ENCODE measurements around the gene ITGAD.

The ITGAD gene

DNA sequence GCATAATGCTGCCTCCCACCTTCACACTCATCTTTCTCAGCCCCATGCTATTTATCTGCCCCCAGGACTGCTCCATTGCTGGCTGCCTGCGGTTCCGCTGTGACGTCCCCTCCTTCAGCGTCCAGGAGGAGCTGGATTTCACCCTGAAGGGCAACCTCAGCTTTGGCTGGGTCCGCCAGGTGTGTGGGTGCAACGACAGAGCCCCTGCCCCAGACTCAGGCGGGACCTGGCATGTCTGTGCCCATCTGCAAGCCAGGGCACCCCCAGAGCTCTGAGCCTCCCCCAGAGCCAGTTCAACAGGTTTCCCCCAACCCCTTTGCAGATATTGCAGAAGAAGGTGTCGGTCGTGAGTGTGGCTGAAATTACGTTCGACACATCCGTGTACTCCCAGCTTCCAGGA is 12.9 kb upstream of the ITGAD start:
- Mint-ChIP-seq H3K27me3 (peaks cover 3% of the 10 kb centered on the region), H3K36me3 (ENCODE audit: low read depth) (no peaks in the 10 kb centered on the region), H3K27ac (no peak overlapping the region), H3K4me1 (peaks cover 14% of the 10 kb centered on the region), H3K4me3 (no peak overlapping the region), H3K9me3 (peaks cover 9% of the 10 kb centered on the region)
- ATAC-seq (no peak), DNase-seq (no peak)

DNA sequence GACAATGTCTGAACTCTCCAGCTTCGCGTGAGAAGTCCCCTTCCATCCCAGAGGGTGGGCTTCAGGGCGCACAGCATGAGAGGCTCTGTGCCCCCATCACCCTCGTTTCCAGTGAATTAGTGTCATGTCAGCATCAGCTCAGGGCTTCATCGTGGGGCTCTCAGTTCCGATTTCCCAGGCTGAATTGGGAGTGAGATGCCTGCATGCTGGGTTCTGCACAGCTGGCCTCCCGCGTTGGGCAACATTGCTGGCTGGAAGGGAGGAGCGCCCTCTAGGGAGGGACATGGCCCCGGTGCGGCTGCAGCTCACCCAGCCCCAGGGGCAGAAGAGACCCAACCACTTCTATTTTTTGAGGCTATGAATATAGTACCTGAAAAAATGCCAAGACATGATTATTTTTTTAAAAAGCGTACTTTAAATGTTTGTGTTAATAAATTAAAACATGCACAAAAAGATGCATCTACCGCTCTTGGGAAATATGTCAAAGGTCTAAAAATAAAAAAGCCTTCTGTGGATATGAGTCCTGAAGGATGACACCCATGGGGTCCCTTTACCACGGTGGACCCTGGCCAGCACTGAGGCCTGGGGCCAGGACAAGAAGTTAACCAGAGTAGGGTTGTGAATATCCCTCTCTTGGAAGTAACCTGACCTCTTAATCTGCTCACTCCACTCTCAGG is 10.5 kb upstream of the ITGAD start:
- Mint-ChIP-seq H3K27me3 (peaks cover 5% of the 10 kb centered on the region), H3K27ac (no peak overlapping the region), H3K4me3 (no peak overlapping the region), H3K4me1 (peaks cover 30% of the 10 kb centered on the region), H3K36me3 (ENCODE audit: low read depth) (no peaks in the 10 kb centered on the region), H3K9me3 (no peaks in the 10 kb centered on the region)
- ATAC-seq (no peak), DNase-seq (peak; percentile 76)

DNA sequence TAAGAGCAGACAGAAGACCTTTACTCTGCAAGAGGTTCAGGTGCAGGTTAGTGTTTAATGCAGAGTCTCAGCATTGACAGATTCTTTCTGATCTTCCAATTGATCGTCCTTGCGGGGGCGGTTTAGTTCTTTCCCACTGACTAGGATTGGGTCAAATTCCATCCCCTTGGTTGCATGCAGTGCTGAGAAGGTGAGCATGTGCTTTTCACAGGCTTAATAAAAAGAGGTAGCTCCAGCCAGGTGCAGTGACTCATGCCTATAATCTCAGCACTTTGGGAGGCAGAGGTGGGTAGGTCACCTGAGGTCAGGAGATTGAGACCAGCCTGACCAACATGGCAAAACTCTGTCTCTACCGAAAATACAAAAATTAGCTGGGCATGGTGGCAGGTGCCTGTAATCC is 7.5 kb upstream of the ITGAD start:
- Mint-ChIP-seq H3K4me3 (no peak overlapping the region), H3K9me3 (no peaks in the 10 kb centered on the region), H3K27ac (peak overlapping the region; percentile 22), H3K27me3 (peaks cover 10% of the 10 kb centered on the region), H3K4me1 (peaks cover 30% of the 10 kb centered on the region), H3K36me3 (ENCODE audit: low read depth) (no peaks in the 10 kb centered on the region)
- no peak for DNase-seq
- ATAC-seq = no peak

DNA sequence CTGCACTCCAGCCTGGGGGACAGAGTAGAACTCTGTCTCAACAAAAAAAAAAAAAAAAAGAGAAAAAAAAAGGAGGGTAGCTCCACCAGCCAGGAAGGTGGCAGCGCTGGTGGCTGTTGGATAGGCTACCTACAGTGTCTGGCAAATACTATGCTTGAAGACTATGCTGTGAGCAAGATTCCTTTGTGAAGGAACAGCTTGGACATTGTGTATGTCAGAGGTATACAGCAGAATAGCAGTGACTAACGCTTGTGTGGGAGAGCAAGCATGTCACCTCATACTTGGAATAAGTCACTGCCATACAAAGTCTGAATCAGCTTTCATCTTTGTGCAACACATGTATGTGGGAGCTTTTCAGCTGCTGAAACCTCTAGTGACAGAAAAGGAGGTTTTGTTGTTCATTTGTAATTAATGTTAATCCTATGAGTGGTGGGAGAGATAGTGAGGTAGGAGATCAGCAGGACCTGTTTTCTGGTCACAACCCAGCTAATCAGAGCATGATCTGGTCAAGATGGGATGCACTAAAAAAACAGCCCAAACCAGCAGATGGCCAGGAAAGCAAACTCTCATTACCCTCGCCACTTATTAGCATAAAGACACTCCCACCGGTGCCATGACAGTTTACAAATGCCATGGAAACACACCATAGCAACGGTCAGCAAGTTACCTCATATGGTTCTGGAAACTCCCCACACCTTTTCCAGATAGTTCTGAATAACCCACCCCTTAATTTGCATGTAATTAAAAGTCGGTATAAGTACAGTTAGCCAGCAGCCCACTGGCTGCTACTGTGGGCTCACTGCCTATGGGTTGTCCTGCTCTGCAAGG is 6.8 kb upstream of the ITGAD start:
- peak overlapping the region; percentile 75 for H3K27ac Mint-ChIP-seq
- H3K4me3 Mint-ChIP-seq = no peak overlapping the region

DNA sequence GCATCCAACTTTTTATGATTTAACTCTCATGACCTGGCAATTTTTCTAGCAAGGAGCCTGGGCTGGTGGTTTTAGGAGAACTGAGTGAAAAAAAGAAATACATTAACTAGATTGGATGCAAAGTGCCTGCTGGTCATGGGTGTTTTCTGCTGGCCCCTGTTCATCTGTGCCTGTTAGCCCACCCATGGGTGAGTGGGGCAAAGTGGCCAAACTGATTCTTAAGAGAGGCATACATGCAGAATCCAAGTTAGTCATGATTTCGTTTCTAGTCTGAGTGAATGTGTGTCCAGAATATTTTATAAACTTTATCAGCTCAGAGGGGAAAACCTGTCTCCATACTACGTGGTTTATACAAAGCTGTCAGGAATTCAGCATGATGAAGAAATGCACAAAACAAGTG is 4.6 kb upstream of the ITGAD start:
- Mint-ChIP-seq H3K9me3 (no peaks in the 10 kb centered on the region), H3K36me3 (ENCODE audit: low read depth) (no peaks in the 10 kb centered on the region), H3K27me3 (peaks cover 7% of the 10 kb centered on the region), H3K27ac (no peak overlapping the region), H3K4me3 (no peak overlapping the region), H3K4me1 (peaks cover 27% of the 10 kb centered on the region)
- DNase-seq = no peak
- ATAC-seq = no peak

More for the DNA sequence above, 6.8 kb upstream of the ITGAD start:
- peaks cover 10% of the 10 kb centered on the region for H3K27me3 Mint-ChIP-seq
- DNase-seq (peak; percentile 23), ATAC-seq (peak; percentile 98)
- no peaks in the 10 kb centered on the region for H3K9me3 Mint-ChIP-seq
- no peaks in the 10 kb centered on the region for H3K36me3 Mint-ChIP-seq (ENCODE audit: low read depth)
- peaks cover 30% of the 10 kb centered on the region for H3K4me1 Mint-ChIP-seq

DNA sequence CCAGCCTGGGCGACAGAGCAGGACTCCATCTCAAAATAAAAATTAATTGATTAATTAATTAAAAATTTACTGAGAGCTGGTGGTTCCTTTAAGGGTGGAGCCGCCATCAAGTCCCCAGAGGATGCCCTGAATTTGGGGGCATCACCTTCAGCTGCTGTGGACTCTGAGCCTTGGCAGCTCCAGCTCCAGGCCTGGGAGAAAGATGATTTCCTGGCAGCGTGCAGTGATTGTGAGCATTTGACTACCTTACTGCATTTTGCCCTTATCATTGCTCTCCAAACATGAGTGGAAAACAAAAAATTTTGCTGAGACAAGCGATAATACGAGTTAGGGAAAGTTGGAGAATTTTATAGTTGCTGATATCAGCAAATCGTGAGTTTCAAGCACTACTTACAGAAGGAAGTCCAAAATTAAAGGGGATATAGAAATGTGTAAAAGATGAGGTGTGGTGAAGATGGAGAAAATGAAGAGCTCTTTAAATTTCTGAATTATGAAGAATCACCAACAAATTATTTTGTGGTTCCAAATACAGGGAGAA is 2.6 kb upstream of the ITGAD start:
- Mint-ChIP-seq H3K27ac (no peak overlapping the region), H3K9me3 (no peaks in the 10 kb centered on the region), H3K4me3 (no peak overlapping the region), H3K4me1 (peaks cover 21% of the 10 kb centered on the region), H3K36me3 (ENCODE audit: low read depth) (no peaks in the 10 kb centered on the region), H3K27me3 (peaks cover 7% of the 10 kb centered on the region)
- ATAC-seq = no peak
- DNase-seq = no peak

DNA sequence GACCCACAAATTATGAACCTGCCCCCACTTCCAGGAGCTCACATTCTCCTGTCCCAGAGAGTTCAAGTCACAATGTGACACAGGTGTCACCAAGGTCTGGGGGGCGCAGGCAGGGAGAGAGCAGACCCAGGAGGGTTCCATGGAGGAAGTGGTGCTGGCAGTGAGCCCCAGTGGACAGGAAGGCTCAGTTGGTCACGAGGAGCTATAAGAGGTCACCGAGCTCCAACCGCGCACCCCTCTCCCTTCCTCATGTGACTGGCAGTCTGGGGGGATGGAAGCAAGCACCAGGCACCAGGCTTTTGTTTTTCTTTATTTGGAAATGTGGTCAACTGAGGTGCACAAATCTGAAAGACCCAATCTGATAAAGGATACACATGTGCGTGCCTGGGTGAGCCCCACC is 2.5 kb downstream of the ITGAD start:
- H3K27me3 Mint-ChIP-seq = no peaks in the 10 kb centered on the region
- no peak for ATAC-seq
- H3K36me3 Mint-ChIP-seq (ENCODE audit: low read depth) = peaks cover 2% of the 10 kb centered on the region
- H3K9me3 Mint-ChIP-seq = peaks cover 10% of the 10 kb centered on the region
- no peak for DNase-seq
- H3K4me3 Mint-ChIP-seq = no peak overlapping the region
- H3K27ac Mint-ChIP-seq = no peak overlapping the region
- H3K4me1 Mint-ChIP-seq = peaks cover 13% of the 10 kb centered on the region

DNA sequence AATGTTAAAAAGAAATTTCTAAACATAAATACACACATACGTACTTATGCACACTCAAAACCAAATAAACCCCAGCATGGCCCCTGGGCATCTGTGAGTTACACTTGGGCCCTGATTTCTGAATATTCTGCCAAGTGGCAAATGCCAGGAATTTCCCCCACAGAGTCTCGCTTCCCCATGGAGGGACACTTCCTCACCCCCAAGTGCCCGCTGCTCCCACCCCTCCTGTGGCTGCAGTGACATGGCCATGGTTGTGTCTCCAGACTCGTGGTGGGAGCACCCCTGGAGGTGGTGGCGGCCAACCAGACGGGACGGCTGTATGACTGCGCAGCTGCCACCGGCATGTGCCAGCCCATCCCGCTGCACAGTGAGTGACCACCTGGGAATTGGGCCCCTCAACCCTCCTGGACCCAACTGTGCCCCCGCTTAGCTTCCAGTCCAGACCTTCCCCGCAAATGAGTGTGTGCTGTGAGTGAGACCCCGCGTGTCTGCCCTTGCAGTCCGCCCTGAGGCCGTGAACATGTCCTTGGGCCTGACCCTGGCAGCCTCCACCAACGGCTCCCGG is 4.0 kb downstream of the ITGAD start:
- Mint-ChIP-seq H3K27ac (no peak overlapping the region), H3K9me3 (peaks cover 10% of the 10 kb centered on the region)

DNA sequence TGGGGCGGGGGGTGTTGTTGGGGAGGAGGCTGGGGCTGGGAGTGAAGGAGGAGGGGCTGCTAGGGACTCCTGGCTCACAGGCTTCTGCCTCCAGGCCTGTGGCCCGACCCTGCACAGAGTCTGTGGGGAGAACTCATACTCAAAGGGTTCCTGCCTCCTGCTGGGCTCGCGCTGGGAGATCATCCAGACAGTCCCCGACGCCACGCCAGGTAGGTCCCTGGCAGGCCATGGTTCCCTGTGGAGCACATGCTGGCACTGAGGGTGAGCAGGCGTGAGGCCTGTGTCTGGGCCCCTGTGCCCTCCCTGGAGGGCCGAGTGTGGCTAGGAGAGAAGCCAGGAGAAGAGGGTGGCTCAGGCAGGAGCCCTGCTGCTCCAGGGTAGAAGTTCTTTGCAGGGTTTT is 4.6 kb downstream of the ITGAD start:
- Mint-ChIP-seq H3K36me3 (ENCODE audit: low read depth) (peaks cover 2% of the 10 kb centered on the region), H3K9me3 (peaks cover 10% of the 10 kb centered on the region), H3K27ac (no peak overlapping the region), H3K4me3 (no peak overlapping the region), H3K27me3 (no peaks in the 10 kb centered on the region), H3K4me1 (peaks cover 16% of the 10 kb centered on the region)
- no peak for ATAC-seq
- no peak for DNase-seq

More for the DNA sequence above, 4.0 kb downstream of the ITGAD start:
- no peaks in the 10 kb centered on the region for H3K27me3 Mint-ChIP-seq
- ATAC-seq (no peak), DNase-seq (no peak)
- peaks cover 2% of the 10 kb centered on the region for H3K36me3 Mint-ChIP-seq (ENCODE audit: low read depth)
- H3K4me1 Mint-ChIP-seq = peaks cover 13% of the 10 kb centered on the region
- no peak overlapping the region for H3K4me3 Mint-ChIP-seq

DNA sequence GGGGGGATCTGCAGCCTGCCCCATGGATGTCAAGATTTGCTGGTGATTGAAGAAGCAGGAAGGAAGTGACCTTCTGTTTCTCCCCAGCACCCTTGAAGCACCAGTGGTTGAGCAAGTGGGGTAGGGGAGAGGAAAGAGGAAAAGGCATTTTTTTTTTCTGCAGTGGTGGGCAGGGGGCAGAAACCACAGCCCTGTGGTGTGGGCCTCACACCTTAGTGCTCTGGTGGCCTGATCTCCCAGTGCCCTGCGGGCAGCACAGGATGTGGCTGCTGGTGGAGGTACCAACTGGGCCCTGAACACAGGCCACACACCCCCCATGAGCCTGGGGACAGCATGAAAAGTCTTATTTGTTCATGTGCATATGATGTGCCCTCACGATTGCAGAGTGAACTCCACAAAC is 7.1 kb downstream of the ITGAD start:
- DNase-seq = no peak
- Mint-ChIP-seq H3K27ac (no peak overlapping the region), H3K36me3 (ENCODE audit: low read depth) (peaks cover 2% of the 10 kb centered on the region)

DNA sequence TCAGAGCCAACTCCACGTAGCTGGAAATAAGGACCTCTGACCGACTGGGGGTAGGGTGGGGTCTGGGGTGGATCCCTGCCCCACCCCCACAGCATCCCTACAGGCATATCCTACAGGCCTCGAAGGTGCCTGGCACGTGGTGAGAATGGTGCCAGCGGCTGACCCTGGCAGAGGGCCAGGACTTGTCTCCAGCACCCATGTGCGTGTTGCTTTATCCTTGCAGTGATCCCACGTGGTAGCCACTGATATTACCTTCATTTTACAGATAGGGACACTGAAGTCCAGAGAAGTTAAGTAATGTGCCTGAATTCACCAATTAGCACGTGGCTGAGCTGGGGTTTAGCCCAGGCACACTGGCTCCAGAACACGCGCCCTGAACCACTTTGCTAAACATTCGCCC is 8.3 kb downstream of the ITGAD start:
- Mint-ChIP-seq H3K4me1 (peaks cover 25% of the 10 kb centered on the region), H3K36me3 (ENCODE audit: low read depth) (peaks cover 2% of the 10 kb centered on the region), H3K27me3 (no peaks in the 10 kb centered on the region), H3K27ac (no peak overlapping the region), H3K4me3 (no peak overlapping the region), H3K9me3 (peaks cover 10% of the 10 kb centered on the region)
- DNase-seq (no peak), ATAC-seq (no peak)

More for the DNA sequence above, 7.1 kb downstream of the ITGAD start:
- no peak for ATAC-seq
- no peak overlapping the region for H3K4me3 Mint-ChIP-seq
- H3K4me1 Mint-ChIP-seq = peaks cover 25% of the 10 kb centered on the region
- H3K9me3 Mint-ChIP-seq = peaks cover 10% of the 10 kb centered on the region
- no peaks in the 10 kb centered on the region for H3K27me3 Mint-ChIP-seq

DNA sequence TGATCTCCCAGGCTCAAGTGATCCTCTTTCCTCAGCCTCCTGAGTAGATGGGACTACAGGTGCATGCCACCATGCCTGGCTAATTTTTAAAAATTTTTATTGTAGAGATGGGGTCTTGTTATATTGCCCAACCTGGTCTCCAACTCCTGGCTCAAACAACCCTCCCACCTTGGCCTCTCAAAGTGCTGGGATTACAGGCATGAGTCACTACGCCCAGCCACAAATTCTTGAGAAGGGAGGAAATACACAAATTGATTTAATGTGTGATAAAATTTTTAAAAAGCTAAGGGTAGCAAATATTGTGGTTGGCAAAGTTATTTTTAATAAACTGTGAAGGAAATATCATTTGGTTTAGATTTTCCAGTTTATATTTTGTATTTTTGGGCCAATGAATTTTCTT is 9.6 kb downstream of the ITGAD start:
- no peak for DNase-seq

DNA sequence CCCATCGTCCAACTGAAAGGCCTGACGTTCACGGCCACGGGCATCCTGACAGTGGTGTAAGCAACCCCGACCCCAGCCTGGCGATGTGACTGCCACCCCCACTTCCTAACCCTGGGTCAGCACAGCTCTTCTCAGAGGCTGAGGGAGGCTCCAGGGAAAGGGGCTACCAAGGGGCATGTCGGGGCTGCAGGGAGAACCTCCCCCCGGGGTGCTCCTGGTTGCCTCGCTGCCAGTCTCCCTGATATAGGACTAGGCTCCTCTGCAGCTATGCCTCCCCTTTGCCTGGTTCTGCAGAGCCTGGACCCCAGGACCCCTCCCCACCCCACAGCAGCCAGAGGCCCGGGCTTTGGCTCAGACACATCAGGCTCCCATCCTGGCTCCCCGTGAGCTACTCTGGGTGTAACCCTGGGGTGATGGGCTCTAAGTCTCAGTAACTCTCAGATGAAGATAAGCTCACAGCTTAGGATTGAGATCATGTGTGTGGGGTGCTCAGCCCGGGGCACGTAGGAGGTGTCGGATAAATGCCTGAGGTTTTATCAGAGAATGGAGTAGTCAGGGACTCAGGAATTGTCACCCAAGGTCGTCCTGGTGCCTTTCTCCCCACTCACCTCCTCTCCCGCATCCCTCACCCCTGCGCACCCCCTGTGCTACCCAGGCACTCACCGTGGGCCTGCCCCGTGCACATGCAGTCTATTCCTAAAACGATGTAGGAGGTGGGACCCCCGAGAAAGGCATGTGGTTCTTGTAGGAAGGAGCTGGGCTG is 10.6 kb downstream of the ITGAD start:
- H3K4me1 Mint-ChIP-seq = peaks cover 25% of the 10 kb centered on the region
- H3K4me3 Mint-ChIP-seq = no peak overlapping the region
- no peak overlapping the region for H3K27ac Mint-ChIP-seq
- DNase-seq (no peak), ATAC-seq (no peak)
- H3K36me3 Mint-ChIP-seq (ENCODE audit: low read depth) = peaks cover 2% of the 10 kb centered on the region
- H3K9me3 Mint-ChIP-seq = peaks cover 10% of the 10 kb centered on the region
- H3K27me3 Mint-ChIP-seq = peaks cover 2% of the 10 kb centered on the region

More for the DNA sequence above, 9.6 kb downstream of the ITGAD start:
- peaks cover 2% of the 10 kb centered on the region for H3K36me3 Mint-ChIP-seq (ENCODE audit: low read depth)
- H3K27ac Mint-ChIP-seq = no peak overlapping the region
- peaks cover 10% of the 10 kb centered on the region for H3K9me3 Mint-ChIP-seq
- peaks cover 2% of the 10 kb centered on the region for H3K27me3 Mint-ChIP-seq
- H3K4me3 Mint-ChIP-seq = no peak overlapping the region
- peaks cover 25% of the 10 kb centered on the region for H3K4me1 Mint-ChIP-seq
- ATAC-seq = no peak

DNA sequence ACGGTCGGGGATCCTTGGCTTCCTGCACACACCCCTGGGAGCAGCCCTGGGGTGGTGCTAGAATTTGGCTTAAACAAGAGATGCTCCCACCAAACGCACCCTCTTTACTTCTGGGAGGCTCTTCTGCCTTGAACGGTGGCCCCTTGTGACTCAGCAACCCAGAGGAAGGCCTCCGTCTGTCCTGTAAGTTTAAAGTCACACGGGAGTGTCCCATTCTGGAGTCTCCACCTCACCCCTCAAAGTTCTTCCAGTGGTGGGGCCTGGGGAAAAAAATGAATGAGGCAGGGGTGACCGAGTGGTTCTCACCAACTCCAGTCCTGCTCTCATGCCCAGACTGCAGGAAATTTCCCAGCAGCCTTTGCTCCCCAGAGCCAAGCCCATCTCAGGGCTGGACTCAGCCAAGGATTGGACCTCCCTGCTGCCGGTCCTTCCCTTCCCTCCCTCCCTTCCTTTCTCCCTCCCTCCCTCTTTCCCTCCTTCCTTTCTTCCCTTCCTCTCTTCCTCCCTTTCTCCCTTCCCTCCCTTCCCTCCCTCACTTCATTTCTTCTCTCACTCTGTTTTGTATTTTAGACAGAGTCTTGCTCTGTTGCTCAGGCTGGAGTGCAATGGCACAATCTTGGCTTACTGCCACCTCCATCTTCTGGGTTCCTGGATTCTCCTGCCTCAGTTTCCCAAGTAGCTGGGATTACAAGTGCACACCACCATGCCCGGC is 11.4 kb downstream of the ITGAD start:
- H3K27ac Mint-ChIP-seq = no peak overlapping the region
- peaks cover 22% of the 10 kb centered on the region for H3K4me1 Mint-ChIP-seq

More for the DNA sequence above, 11.4 kb downstream of the ITGAD start:
- H3K9me3 Mint-ChIP-seq = peaks cover 6% of the 10 kb centered on the region
- H3K27me3 Mint-ChIP-seq = peaks cover 2% of the 10 kb centered on the region
- H3K4me3 Mint-ChIP-seq = no peak overlapping the region
- DNase-seq (no peak), ATAC-seq (no peak)
- no peaks in the 10 kb centered on the region for H3K36me3 Mint-ChIP-seq (ENCODE audit: low read depth)
